ENCODE measurements around the gene CBX7. TPM values are rescaled to one million over a fixed set of nuclear protein-coding genes. Genes with fewer than 3 reads are reported as not detected.

CBX7 gene
- total and polyA plus RNA-seq, 2 experiments from 2014 or later: 2.6 to 11.5 TPM

GRCh38 chr22:39188809-39189208 is 36.3 kb upstream of the CBX7 start:
- Histone ChIP-seq H3K79me2 (replicated peaks; ENCODE audit: insufficient read depth) (no peaks in the 10 kb centered on the region), H3K9me2 (ENCODE audit: insufficient read depth) (no peaks in the 10 kb centered on the region), H2AFZ (no peak overlapping the region), H3K4me1 (ENCODE audit: insufficient read depth) (no peaks in the 10 kb centered on the region), H3F3A (replicated peaks; ENCODE audit: low read depth) (no peaks in the 10 kb centered on the region), H3K4me2 (no peak overlapping the region), H4K20me1 (replicated peaks; ENCODE audit: insufficient read depth) (no peaks in the 10 kb centered on the region), H3K4me3 (no peak overlapping the region), H3K36me3 (ENCODE audit: insufficient read depth) (no peaks in the 10 kb centered on the region), H3K27me3 (ENCODE audit: insufficient read depth) (no peaks in the 10 kb centered on the region), H3K27ac (ENCODE audit: low read depth) (no peak overlapping the region)
- H3K4me3 Mint-ChIP-seq: no peak overlapping the region
- ATAC-seq (no peak), DNase-seq (ENCODE audit: low spot score) (no peak)
- H3K27me3 Mint-ChIP-seq (ENCODE audit: insufficient read depth, low read depth, poor library complexity): peaks cover 9% of the 10 kb centered on the region
- H3K4me1 Mint-ChIP-seq: peaks cover 3% of the 10 kb centered on the region; the same call in 1 of the 3 replicates
- TF ChIP-seq ZNF462 (CRISPR knock-in tag; IDR thresholded peaks at IDR 0.05) (no peak), CTCF (conservative IDR thresholded peaks at IDR 0.05; ENCODE audit: low read depth in 2 of 2) (no peak), ZNF331 (CRISPR knock-in tag; IDR thresholded peaks at IDR 0.05; ENCODE audit: low read depth) (no peak), ZNF114 (CRISPR knock-in tag; IDR thresholded peaks at IDR 0.05) (no peak), REST (IDR thresholded peaks at IDR 0.05; ENCODE audit: unreplicated experiment) (no peak), JUNB (IDR thresholded peaks at IDR 0.05; ENCODE audit: unreplicated experiment) (no peak), EZH2phosphoT487 (IDR thresholded peaks at IDR 0.05; ENCODE audit: unreplicated experiment) (no peak), CREB1 (CRISPR knock-in tag; IDR thresholded peaks at IDR 0.05; ENCODE audit: low read depth) (no peak), POLR2AphosphoS5 (IDR thresholded peaks at IDR 0.05; ENCODE audit: low read depth) (no peak), ETS1 (IDR thresholded peaks at IDR 0.05) (no peak), EZH2 (IDR thresholded peaks at IDR 0.05; ENCODE audit: low read depth, unreplicated experiment) (no peak)
- peaks cover 33% of the 10 kb centered on the region for H3K9me3 Mint-ChIP-seq
- H3K27ac Mint-ChIP-seq: no peak overlapping the region
- peaks cover 23% of the 10 kb centered on the region for H3K36me3 Mint-ChIP-seq (ENCODE audit: low read depth)

All from GM23338 (cell line).